DOHH2 (cell line): Measurements from ENCODE around the gene FBN3.

Experiments used
- H3F3A ChIP-seq: fragments of 200-600 bp; sonication (generic), shearing (Covaris generic); 2 replicates; pipeline ENCODE4 v1.6.0; 2016; ENCODE audit warnings: antibody characterized with exemption, mild to moderate bottlenecking; ENCODE audit not compliant: control insufficient read depth, insufficient read depth
- H3K27ac ChIP-seq: fragments of 200-600 bp; sonication (generic); 2 replicates; pipeline ENCODE4 v1.5.1; 2014; ENCODE audit warnings: low read depth, mild to moderate bottlenecking, low read length, moderate library complexity
- H3K27me3 ChIP-seq: fragments of 200-600 bp; sonication (generic); 2 replicates; pipeline ENCODE4 v1.6.1; 2014; ENCODE audit warnings: mild to moderate bottlenecking, low read length, mixed read lengths; ENCODE audit not compliant: control insufficient read depth
- H3K36me3 ChIP-seq: fragments of 200-600 bp; sonication (generic); 2 replicates; pipeline ENCODE4 v1.6.1; 2014; ENCODE audit warnings: mild to moderate bottlenecking, low read length, moderate library complexity, mixed read lengths; ENCODE audit not compliant: control insufficient read depth
- H3K4me1 ChIP-seq: fragments of 200-600 bp; sonication (generic); 2 replicates; pipeline ENCODE4 v1.6.1; 2014; ENCODE audit warnings: mild to moderate bottlenecking, low read length, mixed read lengths; ENCODE audit not compliant: control insufficient read depth
- H3K4me2 ChIP-seq: fragments of 200-600 bp; sonication (generic); 2 replicates; pipeline ENCODE4 v1.6.0; 2014; ENCODE audit warnings: mild to moderate bottlenecking, low read length, moderate library complexity
- H3K4me3 ChIP-seq: fragments of 200-600 bp; sonication (generic); 2 replicates; pipeline ENCODE4 v1.5.1; 2014; ENCODE audit warnings: mild to moderate bottlenecking, low read length, mixed read lengths
- H3K79me2 ChIP-seq: fragments of 200-600 bp; sonication (generic); 2 replicates; pipeline ENCODE4 v1.6.1; 2014; ENCODE audit warnings: mild to moderate bottlenecking, low read length, mixed read lengths; ENCODE audit not compliant: control insufficient read depth
- H3K9me2 ChIP-seq: fragments of 200-600 bp; sonication (generic); replicated peaks from 2 replicates; pipeline ENCODE4 v1.6.1; 2014; ENCODE audit warnings: mild to moderate bottlenecking, low read length, mixed read lengths; ENCODE audit not compliant: control insufficient read depth
- H3K9me3 ChIP-seq: fragments of 200-600 bp; sonication (generic); 2 replicates; pipeline ENCODE4 v1.6.1; 2014; ENCODE audit warnings: antibody characterized with exemption, low read length, mixed read lengths; ENCODE audit not compliant: control insufficient read depth, insufficient read depth
- H4K20me1 ChIP-seq: fragments of 200-600 bp; sonication (generic); 2 replicates; pipeline ENCODE4 v1.6.0; 2014; ENCODE audit warnings: low read depth, mild to moderate bottlenecking, antibody characterized with exemption, low read length, moderate library complexity; ENCODE audit not compliant: control insufficient read depth, insufficient read depth
- EZH2phosphoT487 ChIP-seq: fragments of 200-600 bp; sonication (generic); IDR thresholded peaks from 2 replicates; pipeline ENCODE4 v1.6.1; 2017; ENCODE audit warnings: borderline replicate concordance, mild to moderate bottlenecking, antibody characterized with exemption, low read length, moderate library complexity, mixed read lengths
- TF ChIP-seq, protein P1 (sequence below): fragments of 200-600 bp; sonication (generic); IDR thresholded peaks from one replicate; pipeline ENCODE4 v1.5.1; 2014; ENCODE audit warnings: antibody characterized with exemption, mild to moderate bottlenecking, low read depth, low read length; ENCODE audit not compliant: poor library complexity, severe bottlenecking

FBN3 gene

GRCh38 chr19:8174706-8175105 is 25.3 kb upstream of the FBN3 start:
- Histone ChIP-seq H3K36me3 (no peaks in the 10 kb centered on the region), H3F3A (no peaks in the 10 kb centered on the region), H3K4me3 (no peak overlapping the region), H3K9me3 (no peaks in the 10 kb centered on the region), H3K27ac (no peak overlapping the region), H3K79me2 (no peaks in the 10 kb centered on the region), H3K4me2 (no peak overlapping the region), H4K20me1 (no peaks in the 10 kb centered on the region), H3K27me3 (no peaks in the 10 kb centered on the region), H3K9me2 (no peaks in the 10 kb centered on the region), H3K4me1 (no peaks in the 10 kb centered on the region)
- TF ChIP-seq EZH2phosphoT487: no peak
- TF ChIP-seq, protein P1, sequence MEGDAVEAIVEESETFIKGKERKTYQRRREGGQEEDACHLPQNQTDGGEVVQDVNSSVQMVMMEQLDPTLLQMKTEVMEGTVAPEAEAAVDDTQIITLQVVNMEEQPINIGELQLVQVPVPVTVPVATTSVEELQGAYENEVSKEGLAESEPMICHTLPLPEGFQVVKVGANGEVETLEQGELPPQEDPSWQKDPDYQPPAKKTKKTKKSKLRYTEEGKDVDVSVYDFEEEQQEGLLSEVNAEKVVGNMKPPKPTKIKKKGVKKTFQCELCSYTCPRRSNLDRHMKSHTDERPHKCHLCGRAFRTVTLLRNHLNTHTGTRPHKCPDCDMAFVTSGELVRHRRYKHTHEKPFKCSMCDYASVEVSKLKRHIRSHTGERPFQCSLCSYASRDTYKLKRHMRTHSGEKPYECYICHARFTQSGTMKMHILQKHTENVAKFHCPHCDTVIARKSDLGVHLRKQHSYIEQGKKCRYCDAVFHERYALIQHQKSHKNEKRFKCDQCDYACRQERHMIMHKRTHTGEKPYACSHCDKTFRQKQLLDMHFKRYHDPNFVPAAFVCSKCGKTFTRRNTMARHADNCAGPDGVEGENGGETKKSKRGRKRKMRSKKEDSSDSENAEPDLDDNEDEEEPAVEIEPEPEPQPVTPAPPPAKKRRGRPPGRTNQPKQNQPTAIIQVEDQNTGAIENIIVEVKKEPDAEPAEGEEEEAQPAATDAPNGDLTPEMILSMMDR: no peak

DNA sequence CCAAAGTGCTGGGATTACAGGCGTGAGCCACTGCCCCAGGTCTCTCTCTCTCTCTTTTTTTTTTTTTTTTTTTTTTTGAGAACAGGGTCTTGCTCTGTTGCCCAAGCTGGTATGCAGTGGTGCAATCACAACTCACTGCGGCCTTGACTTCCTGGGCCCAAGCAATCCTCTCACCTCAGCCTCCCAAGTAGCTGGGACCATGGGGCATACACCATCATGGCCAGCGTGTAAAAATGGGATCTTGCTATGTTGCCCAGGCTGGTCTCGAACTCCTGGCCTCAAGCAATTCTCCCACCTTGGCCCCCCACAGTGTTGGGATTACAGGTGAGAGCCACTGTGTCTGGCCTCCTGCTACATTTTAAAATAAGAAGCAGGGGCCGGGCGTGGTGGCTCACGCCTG is 19.1 kb upstream of the FBN3 start:
- Histone ChIP-seq H3F3A (no peaks in the 10 kb centered on the region), H3K9me3 (no peaks in the 10 kb centered on the region), H3K9me2 (no peaks in the 10 kb centered on the region), H3K79me2 (no peaks in the 10 kb centered on the region), H3K4me1 (no peaks in the 10 kb centered on the region), H3K4me3 (no peak overlapping the region), H3K27ac (no peak overlapping the region), H3K36me3 (no peaks in the 10 kb centered on the region), H4K20me1 (no peaks in the 10 kb centered on the region), H3K4me2 (no peak overlapping the region), H3K27me3 (no peaks in the 10 kb centered on the region)
- no peak for TF ChIP-seq EZH2phosphoT487
- TF ChIP-seq, protein P1: no peak

DNA sequence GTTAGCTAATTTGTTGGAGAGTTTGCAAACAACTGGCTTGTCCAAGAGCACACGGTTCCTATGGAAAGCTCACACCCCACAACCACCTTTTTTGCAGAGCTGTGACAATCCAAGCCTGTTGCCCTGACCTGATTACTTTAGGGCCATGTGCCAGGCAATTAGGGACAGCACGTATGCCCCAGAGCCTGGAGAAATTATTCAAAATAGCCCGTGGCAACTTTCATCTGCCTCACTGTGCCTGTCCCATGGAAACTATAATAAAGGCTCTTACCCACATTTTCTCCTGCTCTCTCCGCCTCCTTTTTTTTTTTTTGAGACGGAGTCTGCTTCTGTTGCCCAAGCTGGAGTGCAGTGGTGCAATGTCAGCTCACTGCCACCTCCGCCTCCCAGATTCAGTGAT is 18.6 kb upstream of the FBN3 start:
- Histone ChIP-seq H3K9me3 (no peaks in the 10 kb centered on the region), H3K4me1 (no peaks in the 10 kb centered on the region), H3K4me2 (no peak overlapping the region), H3K36me3 (no peaks in the 10 kb centered on the region), H3K79me2 (no peaks in the 10 kb centered on the region), H3K27me3 (no peaks in the 10 kb centered on the region), H3K4me3 (no peak overlapping the region), H4K20me1 (no peaks in the 10 kb centered on the region), H3F3A (no peaks in the 10 kb centered on the region), H3K27ac (no peak overlapping the region), H3K9me2 (no peaks in the 10 kb centered on the region)
- no peak for TF ChIP-seq EZH2phosphoT487
- TF ChIP-seq, protein P1: no peak

- Histone ChIP-seq H3K9me3 (peaks cover 8% of the 10 kb centered on the region; the same call in 1 of the 2 replicates), H3K9me2 (no peaks in the 10 kb centered on the region), H3F3A (0 out of 2 replicates have a peak, but pooled peaks cover 4% of the 10 kb centered on the region), H4K20me1 (no peaks in the 10 kb centered on the region), H3K4me3 (no peak overlapping the region), H3K27me3 (no peaks in the 10 kb centered on the region), H3K79me2 (no peaks in the 10 kb centered on the region), H3K4me1 (peaks cover 11% of the 10 kb centered on the region), H3K27ac (no peak overlapping the region), H3K36me3 (no peaks in the 10 kb centered on the region), H3K4me2 (no peak overlapping the region)
- TF ChIP-seq EZH2phosphoT487: no peak
- TF ChIP-seq, protein P1: no peak
These were observed 14.4 kb upstream of the FBN3 start for GRCh38 chr19:8163759-8164158.
